Tibial nerve (tissue), 4 donors: ENCODE measurements around the gene PPP1CB. TPM values are rescaled to one million over a fixed set of nuclear protein-coding genes. Genes with fewer than 3 reads are reported as not detected.
A peak's percentile ranks its signal among the peaks of the same experiment; 100 is the strongest.
"Not testable (repeated sequence)": the region's sequence is repeated elsewhere in the genome, so short reads cannot be mapped to it uniquely, and the experiment has no call there.

Experiments used
- DNase-seq, 2 donors: peaks; one replicate each; pipeline ENCODE4 v3.0.0-alpha.2; 2019; ENCODE audit warnings: low spot score in 2 of 2
- H3K27ac ChIP-seq, 4 donors: fragments of 200-600 bp; sonication (generic) in 3 of 4; one replicate each; pipeline ENCODE4 v1.5.1; 2017 to 2019; ENCODE audit warnings: mild to moderate bottlenecking in 1 of 4
- H3K27me3 ChIP-seq, 2 donors: fragments of 200-600 bp; sonication (generic) in 1 of 2; one replicate each; pipeline versions ENCODE4 v1.5.1 to v1.6.0; 2017 to 2019
- H3K36me3 ChIP-seq, 3 donors: fragments of 200-600 bp; sonication (generic); one replicate each; pipeline ENCODE4 v1.5.1; 2018 to 2019
- H3K4me1 ChIP-seq, 4 donors: fragments of 200-600 bp; sonication (generic) in 3 of 4; one replicate each; pipeline ENCODE4 v1.5.1; 2017 to 2019
- H3K4me3 ChIP-seq, 4 donors: fragments of 200-600 bp; sonication (generic) in 3 of 4; one replicate each; pipeline ENCODE4 v1.5.1; 2017 to 2019; ENCODE audit warnings: mild to moderate bottlenecking in 1 of 4, moderate library complexity in 1 of 4
- H3K9me3 ChIP-seq, 4 donors: fragments of 200-600 bp; sonication (generic) in 3 of 4; one replicate each; pipeline ENCODE4 v1.5.1; 2017 to 2019
- CTCF ChIP-seq, 5 experiments: fragments of 200-600 bp in 3 of 5; fragments of 450-650 bp in 2 of 5; sonication (generic) in 3 of 5; IDR thresholded peaks; one replicate each; pipeline ENCODE4 v1.5.1; 2016 to 2019; ENCODE audit warnings: antibody characterized with exemption in 5 of 5, mild to moderate bottlenecking in 3 of 5, moderate library complexity in 2 of 5
- EP300 ChIP-seq, 2 donors: sonication (generic); formaldehyde crosslinking; IDR thresholded peaks; one replicate each; pipeline ENCODE4 v1.6.1; 2017; ENCODE audit warnings: antibody characterized with exemption in 2 of 2, mild to moderate bottlenecking in 1 of 2
- POLR2A ChIP-seq, 2 donors: fragments of 450-650 bp; IDR thresholded peaks; one replicate each; pipeline ENCODE4 v1.6.1; 2017; ENCODE audit warnings: antibody characterized with exemption in 2 of 2, mild to moderate bottlenecking in 2 of 2, moderate library complexity in 2 of 2
- WGBS, 2 donors: methylation state at CpG; one replicate each; pipeline ENCODE4 v1.1.5; 2018; 5-methylcytosine and 5-hydroxymethylcytosine counted together
- total RNA-seq, 4 donors: library from RNA; depleted of rRNA; stranded (reverse); fragments of >200 nt; gene quantifications; one replicate each; pipeline ENCODE4 v1.1.0, GENCODE V29; 2016

The PPP1CB gene
- total RNA-seq, 4 donors from 2014 or later: 105 to 335 (median 230) TPM

- H3K27me3 ChIP-seq: no peaks in the 10 kb centered on the region
- TF ChIP-seq POLR2A (IDR thresholded peaks at IDR 0.05): no peak
- WGBS, 2 donors: 89 to 96% methylated on average over 2 of the region's 2 CpGs
- peaks cover 0 to 86% (median 3%) of the 10 kb centered on the region in 3 donors for H3K36me3 ChIP-seq
- H3K27ac ChIP-seq: no peak overlapping the region
- no peaks in the 10 kb centered on the region for H3K9me3 ChIP-seq
- H3K4me3 ChIP-seq: no peak overlapping the region
- no peak for DNase-seq
- H3K4me1 ChIP-seq: peaks cover 0 to 18% (median 0%) of the 10 kb centered on the region in 4 donors
Observed at GRCh38 chr2:28780496-28780895, 28.9 kb downstream of the PPP1CB start.

GRCh38 chr2:28782423-28782822 is 30.8 kb downstream of the PPP1CB start:
- TF ChIP-seq EP300 (IDR thresholded peaks at IDR 0.05) (no peak), CTCF (IDR thresholded peaks at IDR 0.05) (no peak), POLR2A (IDR thresholded peaks at IDR 0.05) (no peak)
- no peaks in the 10 kb centered on the region for H3K27me3 ChIP-seq
- no peak overlapping the region for H3K4me3 ChIP-seq
- H3K4me1 ChIP-seq: peaks cover 0 to 12% (median 0%) of the 10 kb centered on the region in 4 donors
- DNase-seq: no peak
- H3K36me3 ChIP-seq: peaks cover 0 to 100% (median 5%) of the 10 kb centered on the region in 3 donors
- no peaks in the 10 kb centered on the region for H3K9me3 ChIP-seq
- WGBS, 2 donors: 60 to 77% methylated on average over 3 of the region's 3 CpGs
- no peak overlapping the region for H3K27ac ChIP-seq

GRCh38 chr2:28784570-28784969 is 32.9 kb downstream of the PPP1CB start:
- H3K36me3 ChIP-seq: peaks cover 0 to 100% (median 23%) of the 10 kb centered on the region in 3 donors
- WGBS, 2 donors: 82 to 90% methylated on average over 7 of the region's 7 CpGs
- H3K9me3 ChIP-seq, H3K27me3 ChIP-seq, H3K4me3 ChIP-seq, DNase-seq, H3K4me1 ChIP-seq, H3K27ac ChIP-seq: not testable (repeated sequence)

- H3K36me3 ChIP-seq: peaks cover 0 to 96% (median 8%) of the 10 kb centered on the region in 3 donors
- H3K4me3 ChIP-seq: no peak overlapping the region
- peaks cover 0 to 26% (median 0%) of the 10 kb centered on the region in 4 donors for H3K9me3 ChIP-seq
- H3K4me1 ChIP-seq: no peaks in the 10 kb centered on the region
- 82 to 88% methylated on average over 4 of the region's 4 CpGs for WGBS, 2 donors
- DNase-seq: no peak
- TF ChIP-seq EP300 (IDR thresholded peaks at IDR 0.05): no peak
- TF ChIP-seq CTCF (IDR thresholded peaks at IDR 0.05): no peak
- TF ChIP-seq POLR2A (IDR thresholded peaks at IDR 0.05): no peak
- H3K27me3 ChIP-seq: no peaks in the 10 kb centered on the region
- no peak overlapping the region for H3K27ac ChIP-seq
Observed at GRCh38 chr2:28796620-28797019, 45.0 kb downstream of the PPP1CB start.

- 90 to 95% methylated on average over 3 of the region's 3 CpGs for WGBS, 2 donors
Observed at GRCh38 chr2:28801726-28802125, 50.1 kb downstream of the PPP1CB start.

GRCh38 chr2:28802975-28803429 is 51.4 kb downstream of the PPP1CB start:
- no peak for DNase-seq
- WGBS, 2 donors: 50 to 65% methylated on average over 4 of the region's 4 CpGs
- no peaks in the 10 kb centered on the region for H3K9me3 ChIP-seq
- no peak overlapping the region for H3K4me3 ChIP-seq
- H3K36me3 ChIP-seq: peaks cover 0 to 70% (median 0%) of the 10 kb centered on the region in 3 donors
- no peak for TF ChIP-seq CTCF (IDR thresholded peaks at IDR 0.05)
- no peak for TF ChIP-seq POLR2A (IDR thresholded peaks at IDR 0.05)
- no peak for TF ChIP-seq EP300 (IDR thresholded peaks at IDR 0.05)
- no peaks in the 10 kb centered on the region for H3K27me3 ChIP-seq
- peaks cover 0 to 10% (median 5%) of the 10 kb centered on the region in 4 donors for H3K4me1 ChIP-seq
- peak overlapping the region in 1 of 4 donors; percentile 30 for H3K27ac ChIP-seq

More at GRCh38 chr2:28801726-28802125, 50.1 kb downstream of the PPP1CB start:
- Histone ChIP-seq H3K9me3 (peaks cover 0 to 4% (median 0%) of the 10 kb centered on the region in 4 donors), H3K27ac (no peak overlapping the region), H3K4me3 (no peak overlapping the region), H3K36me3 (peaks cover 0 to 78% (median 0%) of the 10 kb centered on the region in 3 donors), H3K4me1 (peaks cover 0 to 10% (median 5%) of the 10 kb centered on the region in 4 donors), H3K27me3 (no peaks in the 10 kb centered on the region)
- no peak for TF ChIP-seq EP300 (IDR thresholded peaks at IDR 0.05)
- no peak for TF ChIP-seq POLR2A (IDR thresholded peaks at IDR 0.05)
- TF ChIP-seq CTCF (IDR thresholded peaks at IDR 0.05): no peak
- DNase-seq: no peak
